ENCODE measurements around the gene CDT1.
A peak's percentile ranks its signal among the peaks of the same experiment; 100 is the strongest.
"Not testable (repeated sequence)": the region's sequence is repeated elsewhere in the genome, so short reads cannot be mapped to it uniquely, and the experiment has no call there.

Gene CDT1

GRCh38 chr16:88769617-88770460 is 33.8 kb upstream of the CDT1 start:
- DNase-seq = peak; percentile 28 to 41

DNA sequence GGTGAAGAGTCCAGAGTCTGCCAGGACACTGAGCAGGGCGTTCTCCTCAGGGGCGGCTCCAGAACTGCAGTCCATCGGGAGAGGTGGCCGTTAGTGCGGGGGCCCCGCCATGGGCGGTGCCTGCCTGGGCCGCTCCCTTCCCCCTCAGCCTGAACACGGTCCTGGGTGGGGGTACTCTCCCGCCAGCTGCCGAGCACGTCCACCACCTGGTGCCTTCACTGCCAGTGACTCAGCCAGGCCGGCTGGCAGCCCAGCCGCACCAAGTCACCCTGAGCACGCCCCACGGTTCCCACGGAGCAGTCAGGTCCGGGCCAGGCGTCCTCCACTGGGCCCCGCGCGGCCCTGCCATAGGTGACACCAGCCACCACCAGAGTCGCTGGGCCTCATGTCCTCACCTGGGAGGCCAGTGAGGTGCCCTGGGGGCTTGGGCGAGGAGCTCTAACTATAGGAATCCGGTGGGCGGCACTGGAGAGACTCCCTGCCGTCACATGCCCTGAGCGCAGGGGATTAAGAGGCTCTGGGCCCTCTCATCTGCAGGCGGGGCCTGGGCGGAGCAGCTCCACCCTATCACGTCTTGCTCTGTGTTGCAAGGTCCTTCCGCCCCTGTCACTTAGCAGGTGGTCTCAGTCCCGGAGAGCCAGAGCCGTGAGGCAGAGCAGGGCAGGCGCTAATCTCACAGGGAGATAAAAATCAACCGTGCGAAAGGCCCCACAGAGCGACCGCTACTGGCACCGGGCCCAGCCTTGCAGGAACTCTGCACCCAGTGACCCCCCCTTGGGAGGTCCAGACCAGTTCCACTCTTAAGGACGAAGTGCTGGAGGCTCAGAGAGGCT is 32.9 kb upstream of the CDT1 start:
- DNase-seq = no peak

GRCh38 chr16:88771294-88771772 is 32.3 kb upstream of the CDT1 start:
- DNase-seq = no peak

- not testable (repeated sequence) for DNase-seq
Measured at GRCh38 chr16:88771781-88772180, 31.8 kb upstream of the CDT1 start.

GRCh38 chr16:88772871-88773811 is 30.4 kb upstream of the CDT1 start:
- DNase-seq = no peak

DNA sequence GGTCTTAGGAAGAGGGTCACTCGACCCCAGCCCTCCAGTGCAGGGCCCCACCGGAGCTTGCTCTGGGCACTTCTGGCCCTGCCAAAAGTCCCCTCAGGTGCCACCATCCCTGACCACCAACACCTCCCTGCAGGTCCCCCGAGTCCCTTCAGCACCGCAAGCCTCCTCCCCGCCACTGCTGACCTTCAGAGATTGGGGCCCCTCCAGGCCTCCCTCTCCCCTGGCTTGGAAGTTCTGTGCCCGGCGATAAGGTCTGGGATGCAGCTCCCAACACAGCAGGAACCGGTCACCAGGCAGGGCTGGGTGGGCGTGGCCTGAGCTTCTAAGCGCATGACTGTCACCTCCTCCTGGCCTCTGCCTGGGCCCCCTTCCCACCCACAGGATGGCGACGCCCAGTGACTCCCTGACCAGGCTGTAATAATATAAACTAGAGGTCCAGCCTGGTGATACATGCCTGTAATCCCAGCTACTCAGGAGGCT is 29.7 kb upstream of the CDT1 start:
- DNase-seq = no peak

- no peak for DNase-seq
Measured at GRCh38 chr16:88774544-88775393, 28.8 kb upstream of the CDT1 start.

- DNase-seq = no peak
Measured at GRCh38 chr16:88775825-88776224, 27.8 kb upstream of the CDT1 start.

- no peak for DNase-seq
Measured at GRCh38 chr16:88777471-88778270, 25.9 kb upstream of the CDT1 start.

GRCh38 chr16:88778271-88778525 is 25.4 kb upstream of the CDT1 start:
- no peak for DNase-seq

GRCh38 chr16:88778541-88779065 is 25.0 kb upstream of the CDT1 start:
- DNase-seq = no peak

- no peak for DNase-seq
Measured at GRCh38 chr16:88779406-88780141, 24.0 kb upstream of the CDT1 start.

GRCh38 chr16:88780142-88781062 is 23.2 kb upstream of the CDT1 start:
- DNase-seq = no peak

DNA sequence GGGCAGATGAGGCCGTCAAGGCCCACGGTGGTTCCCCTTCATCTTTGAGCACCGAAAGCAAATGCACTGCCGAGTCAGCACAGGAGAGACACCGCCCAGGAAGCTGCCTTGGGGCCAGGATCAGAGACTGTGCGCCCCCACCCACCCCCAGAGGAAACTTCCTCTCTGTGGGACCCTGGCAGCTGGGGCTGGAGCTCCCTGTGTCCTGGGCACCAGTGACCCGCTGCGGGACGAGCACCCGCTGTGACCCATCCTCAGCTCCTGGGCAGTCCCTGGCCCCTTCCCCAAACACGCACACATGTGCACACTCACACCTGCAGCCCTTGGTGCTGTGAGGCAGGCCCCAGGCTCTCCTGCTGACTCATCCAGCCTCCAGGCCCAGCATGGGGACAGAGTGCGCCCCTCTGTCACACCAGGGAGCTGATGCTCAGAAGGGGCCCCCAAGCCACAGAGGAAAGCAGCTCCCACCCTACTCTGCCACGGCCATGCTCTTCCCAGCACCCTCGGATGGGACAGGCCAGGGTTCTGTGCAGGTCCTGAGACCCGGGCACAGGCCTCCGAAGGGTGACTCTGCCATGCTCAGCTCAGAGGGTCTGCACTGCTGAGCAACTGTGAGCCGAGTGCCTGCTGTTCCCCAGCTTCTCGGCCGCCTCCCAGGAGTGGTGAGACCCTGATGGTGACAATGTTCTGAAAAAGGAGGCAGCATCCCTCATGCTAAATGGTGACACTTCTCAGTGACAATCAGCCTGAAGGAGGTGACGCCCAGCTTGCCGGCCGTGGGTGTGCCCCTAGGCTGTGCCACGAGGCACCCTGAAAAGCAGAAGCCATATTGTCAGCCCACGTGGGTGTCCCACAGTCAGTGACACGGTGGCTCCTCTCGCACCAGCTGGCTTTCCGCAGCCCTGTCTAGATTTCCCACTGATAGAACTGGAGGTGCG is 22.2 kb upstream of the CDT1 start:
- peak; percentile 71 to 77 for DNase-seq

DNA sequence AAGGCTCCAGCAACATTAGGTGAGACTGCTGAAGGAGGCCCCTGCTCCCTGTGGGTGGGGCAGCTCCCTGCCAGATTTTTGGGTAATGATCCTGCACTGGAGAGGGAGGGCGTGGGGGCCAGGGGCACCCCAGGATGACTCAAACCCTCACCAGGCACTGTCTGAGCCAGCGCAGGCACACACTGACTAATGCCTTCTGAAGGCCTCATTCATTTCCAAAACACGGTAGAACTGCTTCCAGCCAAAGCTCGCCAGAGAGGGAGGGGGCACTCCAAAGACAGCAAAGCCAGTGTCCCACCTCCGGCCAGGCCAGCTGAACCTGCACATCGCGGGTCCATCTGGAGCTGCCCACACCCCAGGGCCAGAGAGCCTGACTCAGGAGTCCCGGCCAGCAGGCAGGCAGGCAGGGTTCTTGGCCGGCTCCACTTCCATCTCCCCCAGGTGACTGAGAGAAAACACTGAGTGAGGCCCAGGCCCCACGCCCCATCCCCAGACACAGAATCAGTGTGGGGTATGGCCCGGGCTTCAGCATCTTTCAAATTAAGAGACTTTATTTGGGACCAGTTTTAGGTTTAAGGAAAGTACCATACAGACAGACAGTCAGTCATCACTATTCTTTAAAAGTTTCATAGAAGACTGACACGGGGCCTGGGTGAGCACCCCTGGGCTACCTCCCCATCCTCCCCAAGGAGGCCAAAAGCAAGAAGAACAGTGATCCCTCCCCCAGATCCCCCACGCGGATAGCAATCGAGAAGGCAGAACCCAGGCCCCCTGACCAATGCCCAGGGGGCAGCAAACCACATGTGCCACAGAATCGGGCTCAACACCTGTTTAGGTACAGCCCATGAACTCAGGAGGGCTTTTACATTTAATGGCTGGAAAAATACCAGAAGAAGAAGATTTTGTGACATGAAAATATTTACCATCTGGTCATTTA is 20.9 kb upstream of the CDT1 start:
- peak; percentile 84 to 88 for DNase-seq

GRCh38 chr16:88783391-88784073 is 20.1 kb upstream of the CDT1 start:
- DNase-seq = peak in 1 of 2 experiments; percentile 36

Data from activated CD4-positive, alpha-beta T cell treated with anti-CD3 and anti-CD28 coated beads, Interleukin-2, amount 50 U/mL, for 48 hours (primary cell).